SK-N-SH (cell line): ENCODE measurements around the gene LAP3. TPM values are rescaled to one million over a fixed set of nuclear protein-coding genes. Genes with fewer than 3 reads are reported as not detected.

Experiments used
- CTCF ChIA-PET: fragments of 300-600, 350-600 bp; formaldehyde crosslinking; extraction: SDS; loops from one replicate; lab custom pipeline; 2021; lab: Yijun Ruan, JAX
- POLR2A ChIA-PET: fragments of 350-600 bp; sonication (Branson Sonifier 250); formaldehyde crosslinking; extraction: SDS; loops from one replicate; lab custom pipeline; 2020; ENCODE audit warnings: antibody characterized with exemption, inconsistent platforms; lab: Yijun Ruan, JAX
- DNase-seq: peaks from one replicate; pipeline ENCODE4 v3.0.0; 2012
- H2AFZ ChIP-seq: fragments of 200-600 bp; sonication (generic); 2 replicates; pipeline ENCODE4 v1.8.1; 2016; ENCODE audit warnings: antibody characterized with exemption, mild to moderate bottlenecking, low read depth
- H3F3A ChIP-seq: fragments of 200-600 bp; sonication (generic); replicated peaks from 2 replicates; pipeline ENCODE3; 2016; ENCODE audit warnings: antibody characterized with exemption, mild to moderate bottlenecking; ENCODE audit not compliant: insufficient read depth
- H3K27ac ChIP-seq, 2 experiments: fragments of 200-500 bp in 1 of 2; fragments of 200-600 bp in 1 of 2; sonication (Bioruptor generic) in 1 of 2; sonication (generic), shearing (Covaris generic) in 1 of 2; 2 replicates each; pipeline versions ENCODE4 v1.5.1 to v1.6.1; 2014 to 2016; ENCODE audit warnings: low read depth in 2 of 2, inconsistent platforms in 1 of 2, low read length in 1 of 2, mild to moderate bottlenecking in 1 of 2, mixed read lengths in 1 of 2
- H3K27me3 ChIP-seq: fragments of 200-600 bp; sonication (generic), shearing (Covaris generic); 2 replicates; pipeline ENCODE4 v1.6.1; 2016; ENCODE audit warnings: mixed run types; ENCODE audit not compliant: insufficient read depth
- H3K36me3 ChIP-seq, 2 experiments: fragments of 200-500 bp in 1 of 2; fragments of 200-600 bp in 1 of 2; sonication (Bioruptor generic) in 1 of 2; sonication (generic) in 1 of 2; replicated peaks in 1 of 2; 2 replicates each; pipeline versions ENCODE3 to v1.5.1; 2014 to 2016; ENCODE audit warnings: low read length in 1 of 2, mild to moderate bottlenecking in 1 of 2; ENCODE audit not compliant: insufficient read depth in 2 of 2, control insufficient read depth in 1 of 2
- H3K4me1 ChIP-seq, 2 experiments: fragments of 200-500 bp in 1 of 2; fragments of 200-600 bp in 1 of 2; sonication (Bioruptor generic) in 1 of 2; sonication (generic), shearing (Covaris generic) in 1 of 2; 2 replicates each; pipeline versions ENCODE4 v1.5.1 to v1.6.1; 2014 to 2016; ENCODE audit warnings: low read depth in 1 of 2, low read length in 1 of 2, mixed run types in 1 of 2; ENCODE audit not compliant: insufficient read depth in 2 of 2, control insufficient read depth in 1 of 2
- H3K4me2 ChIP-seq: fragments of 200-600 bp; sonication (generic), shearing (Covaris generic); 2 replicates; pipeline ENCODE4 v1.6.1; 2017; ENCODE audit warnings: mixed run types
- H3K4me3 ChIP-seq, 2 experiments: fragments of 200-500 bp in 1 of 2; fragments of 200-600 bp in 1 of 2; sonication (Bioruptor generic) in 1 of 2; sonication (generic), shearing (Covaris generic) in 1 of 2; 2 replicates each; pipeline versions ENCODE4 v1.5.1 to v1.8.1; 2014 to 2016; ENCODE audit warnings: low read depth in 2 of 2, inconsistent platforms in 1 of 2, low read length in 1 of 2, mild to moderate bottlenecking in 1 of 2, mixed read lengths in 1 of 2, moderate library complexity in 1 of 2
- H3K79me2 ChIP-seq: fragments of 200-600 bp; sonication (generic); 2 replicates; pipeline ENCODE4 v1.8.1; 2017; ENCODE audit warnings: mild to moderate bottlenecking; ENCODE audit not compliant: insufficient read depth
- H3K9ac ChIP-seq: fragments of 200-600 bp; sonication (generic); 2 replicates; pipeline ENCODE4 v1.6.1; 2017; ENCODE audit warnings: mixed run types
- H3K9me2 ChIP-seq: fragments of 200-600 bp; sonication (generic); 2 replicates; pipeline ENCODE4 v1.6.1; 2017; ENCODE audit warnings: mixed run types
- H3K9me3 ChIP-seq: fragments of 200-600 bp; sonication (generic); 2 replicates; pipeline ENCODE4 v1.6.1; 2017; ENCODE audit warnings: mixed run types, mild to moderate bottlenecking, moderate library complexity
- H4K20me1 ChIP-seq: fragments of 200-600 bp; sonication (generic); 2 replicates; pipeline ENCODE4 v1.6.1; 2017; ENCODE audit warnings: mild to moderate bottlenecking, mixed run types; ENCODE audit not compliant: insufficient read depth
- CHD2 ChIP-seq: fragments of 150-350 bp; IDR thresholded peaks from 2 replicates; pipeline ENCODE4 v1.6.1; 2018; ENCODE audit warnings: low read length; ENCODE audit not compliant: partially characterized antibody
- FOSL2 ChIP-seq: IDR thresholded peaks from 2 replicates; pipeline ENCODE4 v1.4.0; 2012; ENCODE audit warnings: low read depth, mild to moderate bottlenecking, moderate library complexity, borderline replicate concordance
- MXI1 ChIP-seq: IDR thresholded peaks from 2 replicates; pipeline ENCODE4 v1.6.1; 2012; ENCODE audit warnings: mild to moderate bottlenecking, low read depth, low read length, improper control_type of control experiment
- NRF1 ChIP-seq: IDR thresholded peaks from 2 replicates; pipeline ENCODE4 v1.6.1; 2012; ENCODE audit warnings: low read depth, mild to moderate bottlenecking, low read length
- POLR2AphosphoS5 ChIP-seq: IDR thresholded peaks from 2 replicates; pipeline ENCODE4 v1.6.1; 2012; ENCODE audit warnings: low read depth, low read length
- RAD21 ChIP-seq: IDR thresholded peaks from 2 replicates; pipeline ENCODE4 v1.6.1; 2012; ENCODE audit warnings: mild to moderate bottlenecking, low read length
- RFX5 ChIP-seq: IDR thresholded peaks from 2 replicates; pipeline ENCODE4 v1.6.1; 2012; ENCODE audit warnings: mild to moderate bottlenecking, improper control_type of control experiment, low read length
- SMC3 ChIP-seq: IDR thresholded peaks from 2 replicates; pipeline ENCODE4 v1.6.1; 2012; ENCODE audit warnings: low read depth, low read length, improper control_type of control experiment
- TAF1 ChIP-seq: IDR thresholded peaks from 2 replicates; pipeline ENCODE4 v1.6.1; 2012; ENCODE audit warnings: low read depth, mild to moderate bottlenecking, low read length, moderate library complexity, borderline replicate concordance
- TCF12 ChIP-seq: IDR thresholded peaks from 2 replicates; pipeline ENCODE4 v1.4.0; 2012
- USF2 ChIP-seq: fragments of 150-350 bp; IDR thresholded peaks from 2 replicates; pipeline ENCODE4 v1.6.1; 2017; ENCODE audit warnings: antibody characterized with exemption, low read length, low read depth, borderline replicate concordance
- ZBTB33 ChIP-seq: IDR thresholded peaks from 2 replicates; pipeline ENCODE4 v1.4.0; 2012; ENCODE audit warnings: low read depth, borderline replicate concordance
- WGBS: methylation state at CpG from one replicate; pipeline ENCODE4 v1.1.6; 2017; ENCODE audit warnings: low lambda C conversion rate; 5-methylcytosine and 5-hydroxymethylcytosine counted together
- polyA plus RNA-seq, 3 experiments: library from polyadenylated mRNA; depleted of rRNA; stranded (reverse); fragments of >200 nt; gene quantifications; 2 replicates each; pipeline ENCODE4 v1.2.3, GENCODE V29; 2012
- TF ChIP-seq, protein P1 (sequence below): IDR thresholded peaks from 2 replicates; pipeline ENCODE4 v1.4.0; 2012; ENCODE audit warnings: low read depth, borderline replicate concordance
- TF ChIP-seq, protein P2 (sequence below): IDR thresholded peaks from 2 replicates; pipeline ENCODE4 v1.6.1; 2012; ENCODE audit warnings: mild to moderate bottlenecking, low read depth, low read length, moderate library complexity
- TF ChIP-seq, protein P3 (sequence below): fragments of 200-600 bp; sonication (generic); IDR thresholded peaks from 2 replicates; pipeline ENCODE4 v1.6.1; 2017; ENCODE audit warnings: antibody characterized with exemption, mild to moderate bottlenecking, moderate library complexity
- TF ChIP-seq, protein P4 (sequence below): fragments of 150-350 bp; IDR thresholded peaks from 2 replicates; pipeline ENCODE4 v1.6.1; 2016; ENCODE audit warnings: mild to moderate bottlenecking, low read depth, low read length
- TF ChIP-seq, protein P5 (sequence below): IDR thresholded peaks from 2 replicates; pipeline ENCODE4; 2012

Gene LAP3
- polyA plus RNA-seq, 1 of the 3 experiments (the other 2 are of a cell fraction): 53.2 TPM

DNA sequence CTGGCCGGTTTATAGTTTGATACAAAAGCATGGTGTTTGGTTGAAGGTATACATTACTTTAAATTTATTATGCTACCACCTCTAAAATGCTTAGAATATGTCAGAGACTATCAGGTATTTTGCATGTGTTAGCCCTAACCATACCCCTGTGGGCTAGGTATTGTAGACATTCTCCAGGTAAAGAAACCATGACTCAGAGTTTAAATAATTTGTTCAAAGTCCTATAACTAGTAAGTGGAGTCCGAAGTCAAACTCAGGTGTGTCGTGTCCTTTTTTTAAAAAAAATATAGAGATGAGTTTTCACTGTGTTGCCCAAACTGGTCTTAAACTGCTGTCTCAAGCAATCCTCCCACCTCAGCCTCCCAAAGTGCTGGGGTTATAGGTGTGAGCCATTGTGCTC, 12.4 kb downstream of the LAP3 start:
- no peaks in the 10 kb centered on the region for H3K9me3 ChIP-seq
- no peak overlapping the region for H3K4me2 ChIP-seq
- ChIA-PET CTCF (interaction anchor here (1.7 kb wide), 1 partner anchor 10 kb away, joined by 4 read pairs; no protein-coding TSS in a partner anchor), POLR2A (no interaction called here)
- no peak for DNase-seq
- no peak overlapping the region for H3K27ac ChIP-seq
- H2AFZ ChIP-seq: no peak overlapping the region
- no peaks in the 10 kb centered on the region for H3K4me1 ChIP-seq
- peaks cover 25 to 51% of the 10 kb centered on the region in 2 experiments for H3K36me3 ChIP-seq
- no peaks in the 10 kb centered on the region for H3K27me3 ChIP-seq
- 95% methylated on average over 3 of the region's 3 CpGs for WGBS
- H3K79me2 ChIP-seq: 0 out of 2 replicates have a peak, but pooled peaks cover 2% of the 10 kb centered on the region
- H4K20me1 ChIP-seq: no peaks in the 10 kb centered on the region
- H3F3A ChIP-seq: no peaks in the 10 kb centered on the region
- TF ChIP-seq, protein P1, sequence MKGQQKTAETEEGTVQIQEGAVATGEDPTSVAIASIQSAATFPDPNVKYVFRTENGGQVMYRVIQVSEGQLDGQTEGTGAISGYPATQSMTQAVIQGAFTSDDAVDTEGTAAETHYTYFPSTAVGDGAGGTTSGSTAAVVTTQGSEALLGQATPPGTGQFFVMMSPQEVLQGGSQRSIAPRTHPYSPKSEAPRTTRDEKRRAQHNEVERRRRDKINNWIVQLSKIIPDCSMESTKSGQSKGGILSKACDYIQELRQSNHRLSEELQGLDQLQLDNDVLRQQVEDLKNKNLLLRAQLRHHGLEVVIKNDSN: no peak
- TF ChIP-seq NRF1 (no peak), ZBTB33 (no peak), TCF12 (no peak), USF2 (no peak), TAF1 (no peak), SMC3 (no peak), MXI1 (no peak), FOSL2 (no peak), POLR2AphosphoS5 (no peak), CHD2 (no peak), RAD21 (no peak), RFX5 (no peak)
- TF ChIP-seq, protein P2, sequence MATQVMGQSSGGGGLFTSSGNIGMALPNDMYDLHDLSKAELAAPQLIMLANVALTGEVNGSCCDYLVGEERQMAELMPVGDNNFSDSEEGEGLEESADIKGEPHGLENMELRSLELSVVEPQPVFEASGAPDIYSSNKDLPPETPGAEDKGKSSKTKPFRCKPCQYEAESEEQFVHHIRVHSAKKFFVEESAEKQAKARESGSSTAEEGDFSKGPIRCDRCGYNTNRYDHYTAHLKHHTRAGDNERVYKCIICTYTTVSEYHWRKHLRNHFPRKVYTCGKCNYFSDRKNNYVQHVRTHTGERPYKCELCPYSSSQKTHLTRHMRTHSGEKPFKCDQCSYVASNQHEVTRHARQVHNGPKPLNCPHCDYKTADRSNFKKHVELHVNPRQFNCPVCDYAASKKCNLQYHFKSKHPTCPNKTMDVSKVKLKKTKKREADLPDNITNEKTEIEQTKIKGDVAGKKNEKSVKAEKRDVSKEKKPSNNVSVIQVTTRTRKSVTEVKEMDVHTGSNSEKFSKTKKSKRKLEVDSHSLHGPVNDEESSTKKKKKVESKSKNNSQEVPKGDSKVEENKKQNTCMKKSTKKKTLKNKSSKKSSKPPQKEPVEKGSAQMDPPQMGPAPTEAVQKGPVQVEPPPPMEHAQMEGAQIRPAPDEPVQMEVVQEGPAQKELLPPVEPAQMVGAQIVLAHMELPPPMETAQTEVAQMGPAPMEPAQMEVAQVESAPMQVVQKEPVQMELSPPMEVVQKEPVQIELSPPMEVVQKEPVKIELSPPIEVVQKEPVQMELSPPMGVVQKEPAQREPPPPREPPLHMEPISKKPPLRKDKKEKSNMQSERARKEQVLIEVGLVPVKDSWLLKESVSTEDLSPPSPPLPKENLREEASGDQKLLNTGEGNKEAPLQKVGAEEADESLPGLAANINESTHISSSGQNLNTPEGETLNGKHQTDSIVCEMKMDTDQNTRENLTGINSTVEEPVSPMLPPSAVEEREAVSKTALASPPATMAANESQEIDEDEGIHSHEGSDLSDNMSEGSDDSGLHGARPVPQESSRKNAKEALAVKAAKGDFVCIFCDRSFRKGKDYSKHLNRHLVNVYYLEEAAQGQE: no peak
- TF ChIP-seq, protein P3, sequence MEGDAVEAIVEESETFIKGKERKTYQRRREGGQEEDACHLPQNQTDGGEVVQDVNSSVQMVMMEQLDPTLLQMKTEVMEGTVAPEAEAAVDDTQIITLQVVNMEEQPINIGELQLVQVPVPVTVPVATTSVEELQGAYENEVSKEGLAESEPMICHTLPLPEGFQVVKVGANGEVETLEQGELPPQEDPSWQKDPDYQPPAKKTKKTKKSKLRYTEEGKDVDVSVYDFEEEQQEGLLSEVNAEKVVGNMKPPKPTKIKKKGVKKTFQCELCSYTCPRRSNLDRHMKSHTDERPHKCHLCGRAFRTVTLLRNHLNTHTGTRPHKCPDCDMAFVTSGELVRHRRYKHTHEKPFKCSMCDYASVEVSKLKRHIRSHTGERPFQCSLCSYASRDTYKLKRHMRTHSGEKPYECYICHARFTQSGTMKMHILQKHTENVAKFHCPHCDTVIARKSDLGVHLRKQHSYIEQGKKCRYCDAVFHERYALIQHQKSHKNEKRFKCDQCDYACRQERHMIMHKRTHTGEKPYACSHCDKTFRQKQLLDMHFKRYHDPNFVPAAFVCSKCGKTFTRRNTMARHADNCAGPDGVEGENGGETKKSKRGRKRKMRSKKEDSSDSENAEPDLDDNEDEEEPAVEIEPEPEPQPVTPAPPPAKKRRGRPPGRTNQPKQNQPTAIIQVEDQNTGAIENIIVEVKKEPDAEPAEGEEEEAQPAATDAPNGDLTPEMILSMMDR: no peak
- TF ChIP-seq, protein P4, sequence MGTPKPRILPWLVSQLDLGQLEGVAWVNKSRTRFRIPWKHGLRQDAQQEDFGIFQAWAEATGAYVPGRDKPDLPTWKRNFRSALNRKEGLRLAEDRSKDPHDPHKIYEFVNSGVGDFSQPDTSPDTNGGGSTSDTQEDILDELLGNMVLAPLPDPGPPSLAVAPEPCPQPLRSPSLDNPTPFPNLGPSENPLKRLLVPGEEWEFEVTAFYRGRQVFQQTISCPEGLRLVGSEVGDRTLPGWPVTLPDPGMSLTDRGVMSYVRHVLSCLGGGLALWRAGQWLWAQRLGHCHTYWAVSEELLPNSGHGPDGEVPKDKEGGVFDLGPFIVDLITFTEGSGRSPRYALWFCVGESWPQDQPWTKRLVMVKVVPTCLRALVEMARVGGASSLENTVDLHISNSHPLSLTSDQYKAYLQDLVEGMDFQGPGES: no peak
- TF ChIP-seq, protein P5, sequence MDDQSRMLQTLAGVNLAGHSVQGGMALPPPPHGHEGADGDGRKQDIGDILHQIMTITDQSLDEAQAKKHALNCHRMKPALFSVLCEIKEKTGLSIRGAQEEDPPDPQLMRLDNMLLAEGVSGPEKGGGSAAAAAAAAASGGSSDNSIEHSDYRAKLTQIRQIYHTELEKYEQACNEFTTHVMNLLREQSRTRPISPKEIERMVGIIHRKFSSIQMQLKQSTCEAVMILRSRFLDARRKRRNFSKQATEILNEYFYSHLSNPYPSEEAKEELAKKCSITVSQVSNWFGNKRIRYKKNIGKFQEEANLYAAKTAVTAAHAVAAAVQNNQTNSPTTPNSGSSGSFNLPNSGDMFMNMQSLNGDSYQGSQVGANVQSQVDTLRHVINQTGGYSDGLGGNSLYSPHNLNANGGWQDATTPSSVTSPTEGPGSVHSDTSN: no peak
- H3K4me3 ChIP-seq: no peak overlapping the region
- H3K9me2 ChIP-seq: no peaks in the 10 kb centered on the region
- H3K9ac ChIP-seq: no peak overlapping the region
